AG04449 (cell line): ENCODE data around the gene B4GALNT3.
"Not testable (repeated sequence)": the region's sequence is repeated elsewhere in the genome, so short reads cannot be mapped to it uniquely, and the experiment has no call there.

Source experiments
- CTCF ChIA-PET: fragments of 350-600 bp; formaldehyde crosslinking; extraction: SDS; loops from one replicate; lab custom pipeline; 2021; ENCODE audit warnings: antibody characterized with exemption; lab: Yijun Ruan, JAX
- POLR2A ChIA-PET: fragments of 400-600, 350-600 bp; formaldehyde crosslinking; extraction: SDS; loops from one replicate; lab custom pipeline; 2020; ENCODE audit warnings: antibody characterized with exemption, inconsistent platforms; lab: Yijun Ruan, JAX
- DNase-seq: peaks from one replicate; pipeline ENCODE4 v3.0.0-alpha.2; 2010; ENCODE audit warnings: low read depth, low spot score
- H3K4me3 ChIP-seq: 2 replicates; pipeline ENCODE4 v1.5.1; 2011; ENCODE audit warnings: low read depth, mild to moderate bottlenecking, control low read depth, low read length
- CTCF ChIP-seq: IDR thresholded peaks from one replicate; pipeline ENCODE4 v1.5.1; 2011; ENCODE audit warnings: mild to moderate bottlenecking, moderate library complexity, low read length, control low read depth, inconsistent platforms; ENCODE audit not compliant: insufficient read depth; ENCODE audit errors: missing control alignments

B4GALNT3 gene

GRCh38 chr12:459430-460258 lies at the start of gene B4GALNT3:
B4GALNT3 (plus strand) TSS chr12:459939; CDS start chr12:460377, 438 bp downstream.
- TF ChIP-seq CTCF: no peak
- DNase-seq: no peak
- POLR2A ChIA-PET: no interaction called here
- peak within 1 kb of the TSS; percentile 46 for H3K4me3 ChIP-seq
- CTCF ChIA-PET: interaction anchor here (1.0 to 12.0 kb wide), 2 partner anchors 19 to 88 kb away, joined by 5 to 157 read pairs; no protein-coding TSS in a partner anchor

- no peak for TF ChIP-seq CTCF
- ChIA-PET CTCF (interaction anchor here (1.0 to 3.6 kb wide), 3 partner anchors 13 to 133 kb away, joined by 3 to 13 read pairs (median 10); partner anchors contain the start of gene CCDC77), POLR2A (no interaction called here)
- no peak for DNase-seq
- H3K4me3 ChIP-seq: no peak overlapping the region
Measured at GRCh38 chr12:414859-415258, 44.9 kb upstream of the B4GALNT3 start.

GRCh38 chr12:418432-418831 lies 41.3 kb upstream of the B4GALNT3 start:
- no peak for DNase-seq
- POLR2A ChIA-PET: no interaction called here
- CTCF ChIA-PET: interaction anchor here (0.7 to 2.5 kb wide), 3 partner anchors 11 to 24 kb away, joined by 3 to 12 read pairs (median 5); partner anchors contain the start of gene CCDC77
- H3K4me3 ChIP-seq: no peak overlapping the region
- TF ChIP-seq CTCF: no peak

GRCh38 chr12:422526-422925 lies 37.2 kb upstream of the B4GALNT3 start:
- CTCF ChIA-PET: interaction anchor here (1.2 to 1.7 kb wide), 2 partner anchors 20 to 125 kb away, joined by 3 to 7 read pairs; no protein-coding TSS in a partner anchor
- no peak overlapping the region for H3K4me3 ChIP-seq
- POLR2A ChIA-PET: interaction anchor here (0.6 kb wide), 1 partner anchor 19 kb away, joined by 3 read pairs; no protein-coding TSS in a partner anchor
- TF ChIP-seq CTCF: no peak
- no peak for DNase-seq

GRCh38 chr12:435737-436136 lies 24.0 kb upstream of the B4GALNT3 start:
- DNase-seq, POLR2A ChIA-PET, H3K4me3 ChIP-seq: not testable (repeated sequence)
- CTCF ChIA-PET: interaction anchor here (11.2 to 11.4 kb wide), 2 partner anchors 19 to 112 kb away, joined by 157 to 347 read pairs; partner anchors contain the start of gene B4GALNT3

- CTCF ChIA-PET: interaction anchor here (0.6 to 11.4 kb wide), 48 partner anchors 11 to 570 kb away, joined by 3 to 347 read pairs (median 5); partner anchors contain the start of genes B4GALNT3, CCDC77 and WNK1
- POLR2A ChIA-PET: no interaction called here
- peak; percentile 74 for TF ChIP-seq CTCF
- DNase-seq: no peak
- no peak overlapping the region for H3K4me3 ChIP-seq
Measured at GRCh38 chr12:442235-442884, 17.4 kb upstream of the B4GALNT3 start.
